ENCODE measurements around the gene CELF4.

Gene CELF4

GRCh38 chr18:37251679-37252078 is 313.9 kb downstream of the CELF4 start:
- no peak overlapping the region for H3K4me2 ChIP-seq (ENCODE audit: insufficient read depth, low read length)
- H3K36me3 ChIP-seq (ENCODE audit: insufficient read depth, low read length), result no peaks in the 10 kb centered on the region
- H3K9me3 ChIP-seq (ENCODE audit: insufficient read depth, low read length, severe bottlenecking), result no peaks in the 10 kb centered on the region

GRCh38 chr18:37249895-37250618 is 315.5 kb downstream of the CELF4 start:
- H3K9ac ChIP-seq (ENCODE audit: low read depth, low read length), result no peak overlapping the region
- H3K27me3 ChIP-seq (ENCODE audit: insufficient read depth, low read length, poor library complexity), result no peaks in the 10 kb centered on the region
- DNase-seq (no peak), ATAC-seq (ENCODE audit: insufficient read depth, low read depth) (no peak)
- H3K4me1 ChIP-seq (ENCODE audit: insufficient read depth, low read length), result no peaks in the 10 kb centered on the region
- H2AFZ ChIP-seq (ENCODE audit: low read depth, low read length), result no peak overlapping the region
- no peak overlapping the region for H3K27ac ChIP-seq (ENCODE audit: low read length)
- TF ChIP-seq CTCF (IDR thresholded peaks at IDR 0.05; ENCODE audit: borderline replicate concordance, extremely low read depth, low read length, poor library complexity, severe bottlenecking) (no peak), EZH2 (IDR thresholded peaks at IDR 0.05; ENCODE audit: borderline replicate concordance, low read depth, low read length, severe bottlenecking) (no peak)
- H4K20me1 ChIP-seq (ENCODE audit: insufficient read depth, low read length), result no peaks in the 10 kb centered on the region; the same call in 1 of the 2 replicates
- H3K79me2 ChIP-seq (ENCODE audit: insufficient read depth, low read length), result no peaks in the 10 kb centered on the region
- no peak overlapping the region for H3K4me3 ChIP-seq (ENCODE audit: low read depth in 1 of 2, low read length in 2 of 2)
- no peaks in the 10 kb centered on the region for H3K9me3 ChIP-seq (ENCODE audit: insufficient read depth, low read length, severe bottlenecking)
- H3K4me2 ChIP-seq (ENCODE audit: insufficient read depth, low read length), result no peak overlapping the region
- H3K36me3 ChIP-seq (ENCODE audit: insufficient read depth, low read length), result no peaks in the 10 kb centered on the region

More at GRCh38 chr18:37251679-37252078, 313.9 kb downstream of the CELF4 start:
- DNase-seq (no peak), ATAC-seq (ENCODE audit: insufficient read depth, low read depth) (no peak)
- Histone ChIP-seq H3K27me3 (ENCODE audit: insufficient read depth, low read length, poor library complexity) (no peaks in the 10 kb centered on the region), H3K4me1 (ENCODE audit: insufficient read depth, low read length) (no peaks in the 10 kb centered on the region), H3K4me3 (ENCODE audit: low read depth in 1 of 2, low read length in 2 of 2) (no peak overlapping the region), H3K27ac (ENCODE audit: low read length) (no peak overlapping the region), H2AFZ (ENCODE audit: low read depth, low read length) (no peak overlapping the region), H3K79me2 (ENCODE audit: insufficient read depth, low read length) (no peaks in the 10 kb centered on the region), H3K9ac (ENCODE audit: low read depth, low read length) (no peak overlapping the region), H4K20me1 (ENCODE audit: insufficient read depth, low read length) (no peaks in the 10 kb centered on the region; the same call in 1 of the 2 replicates)
- TF ChIP-seq EZH2 (IDR thresholded peaks at IDR 0.05; ENCODE audit: borderline replicate concordance, low read depth, low read length, severe bottlenecking) (no peak), CTCF (IDR thresholded peaks at IDR 0.05; ENCODE audit: borderline replicate concordance, extremely low read depth, low read length, poor library complexity, severe bottlenecking) (no peak)

GRCh38 chr18:37249171-37249886 is 316.3 kb downstream of the CELF4 start:
- DNase-seq, result no peak

More at GRCh38 chr18:37249171-37249886, 316.3 kb downstream of the CELF4 start:
- Histone ChIP-seq H3K79me2 (ENCODE audit: insufficient read depth, low read length) (no peaks in the 10 kb centered on the region), H3K27me3 (ENCODE audit: insufficient read depth, low read length, poor library complexity) (no peaks in the 10 kb centered on the region), H3K4me3 (ENCODE audit: low read depth in 1 of 2, low read length in 2 of 2) (no peak overlapping the region), H3K4me2 (ENCODE audit: insufficient read depth, low read length) (no peak overlapping the region), H3K9me3 (ENCODE audit: insufficient read depth, low read length, severe bottlenecking) (no peaks in the 10 kb centered on the region), H3K27ac (ENCODE audit: low read length) (no peak overlapping the region), H3K9ac (ENCODE audit: low read depth, low read length) (no peak overlapping the region), H3K4me1 (ENCODE audit: insufficient read depth, low read length) (no peaks in the 10 kb centered on the region), H2AFZ (ENCODE audit: low read depth, low read length) (no peak overlapping the region), H4K20me1 (ENCODE audit: insufficient read depth, low read length) (no peaks in the 10 kb centered on the region; the same call in 1 of the 2 replicates), H3K36me3 (ENCODE audit: insufficient read depth, low read length) (no peaks in the 10 kb centered on the region)
- ATAC-seq (ENCODE audit: insufficient read depth, low read depth), result no peak
- TF ChIP-seq EZH2 (IDR thresholded peaks at IDR 0.05; ENCODE audit: borderline replicate concordance, low read depth, low read length, severe bottlenecking) (no peak), CTCF (IDR thresholded peaks at IDR 0.05; ENCODE audit: borderline replicate concordance, extremely low read depth, low read length, poor library complexity, severe bottlenecking) (no peak)

Data from DND-41 (cell line).